Stimulated activated CD4-positive, alpha-beta T cell treated with anti-CD3 and anti-CD28 coated beads, Interleukin-1b, Interleukin-23, amount 100 ng/mL, for 1 hour (primary cell): ENCODE data around the gene MTX2.

ENCODE experiments used
- DNase-seq, 2 donors: peaks; one replicate each; pipeline ENCODE4 v3.0.0-alpha.2; 2020; ENCODE audit warnings: low read depth in 2 of 2

The MTX2 gene

GRCh38 chr2:176269319-176270099, at the start of gene MTX2:
Gene MTX2, plus strand, starts transcription at chr2:176269442. Its CDS starts 188 bp downstream, at chr2:176269630.
- DNase-seq = peak; percentile 14 to 49

- DNase-seq = no peak
These were observed 41.4 kb upstream of the MTX2 start for GRCh38 chr2:176227874-176228273.

GRCh38 chr2:176234156-176234555, 35.1 kb upstream of the MTX2 start:
- no peak for DNase-seq

- no peak for DNase-seq
These were observed 34.3 kb upstream of the MTX2 start for GRCh38 chr2:176234940-176235339.

- no peak for DNase-seq
These were observed 31.8 kb upstream of the MTX2 start for GRCh38 chr2:176237456-176237855.

- DNase-seq = no peak
These were observed 30.2 kb upstream of the MTX2 start for GRCh38 chr2:176239031-176239430.

- no peak for DNase-seq
These were observed 28.9 kb upstream of the MTX2 start for GRCh38 chr2:176240301-176240700.

GRCh38 chr2:176242276-176242675, 27.0 kb upstream of the MTX2 start:
- no peak for DNase-seq

- DNase-seq = no peak
These were observed 22.9 kb upstream of the MTX2 start for GRCh38 chr2:176246331-176246730.

- no peak for DNase-seq
These were observed 21.4 kb upstream of the MTX2 start for GRCh38 chr2:176247859-176248258.

GRCh38 chr2:176251928-176252327, 17.3 kb upstream of the MTX2 start:
- no peak for DNase-seq

GRCh38 chr2:176260689-176261088, 8.6 kb upstream of the MTX2 start:
- DNase-seq = no peak

- DNase-seq = no peak
These were observed 8.1 kb upstream of the MTX2 start for GRCh38 chr2:176261136-176261535.

GRCh38 chr2:176268976-176269318, 295 bp upstream of the MTX2 start:
- no peak for DNase-seq

GRCh38 chr2:176270100-176270750, 983 bp downstream of the MTX2 start:
- DNase-seq = no peak

- no peak for DNase-seq
These were observed 3.7 kb downstream of the MTX2 start for GRCh38 chr2:176272870-176273459.

GRCh38 chr2:176278927-176279326, 9.7 kb downstream of the MTX2 start:
- no peak for DNase-seq

- DNase-seq = no peak
These were observed 10.9 kb downstream of the MTX2 start for GRCh38 chr2:176280156-176280555.

GRCh38 chr2:176280867-176281658, 11.8 kb downstream of the MTX2 start:
- DNase-seq = no peak

GRCh38 chr2:176283291-176284068, 14.2 kb downstream of the MTX2 start:
- DNase-seq = no peak

GRCh38 chr2:176284461-176285049, 15.3 kb downstream of the MTX2 start:
- no peak for DNase-seq
